ENCODE results near the gene PARP11.

PARP11 gene

DNA sequence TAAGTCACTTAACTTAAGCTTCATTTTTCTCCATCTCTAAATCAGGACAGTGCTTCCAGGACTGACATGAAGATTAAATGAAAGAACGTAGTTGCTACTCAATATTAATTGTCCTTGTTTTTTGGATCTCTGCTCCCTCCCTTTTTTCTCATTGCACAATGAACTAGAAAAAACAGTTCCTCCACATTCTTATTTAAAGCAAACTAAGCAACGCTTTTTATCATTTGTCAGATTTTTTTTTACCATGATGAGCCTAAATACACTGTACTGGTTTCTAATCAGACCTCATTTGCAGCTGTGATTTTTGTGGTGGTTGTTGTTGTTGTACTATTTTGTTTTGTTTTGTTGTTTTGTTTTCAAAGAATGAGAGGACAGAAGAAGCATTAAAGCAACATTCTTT lies 23.2 kb upstream of the PARP11 start:
- Histone ChIP-seq H3K27me3 (ENCODE audit: insufficient read depth, low read length, poor library complexity, severe bottlenecking) (no peaks in the 10 kb centered on the region), H3K9ac (ENCODE audit: low read depth, low read length, poor library complexity, severe bottlenecking) (peak overlapping the region; percentile 22), H4K20me1 (ENCODE audit: insufficient read depth, low read length, poor library complexity, severe bottlenecking) (no peaks in the 10 kb centered on the region), H3K4me2 (ENCODE audit: low read depth, low read length, poor library complexity, severe bottlenecking) (peak overlapping the region; percentile 55), H3K36me3 (ENCODE audit: insufficient read depth, low read length) (no peaks in the 10 kb centered on the region), H3F3A (ENCODE audit: low read depth) (no peaks in the 10 kb centered on the region), H3K9me2 (replicated peaks; ENCODE audit: low read depth, low read length) (no peaks in the 10 kb centered on the region), H3K9me3 (ENCODE audit: insufficient read depth, low read depth, low read length) (no peaks in the 10 kb centered on the region), H3K4me1 (ENCODE audit: insufficient read depth, low read length, poor library complexity, severe bottlenecking) (peaks cover 23% of the 10 kb centered on the region), H3K4me3 (ENCODE audit: low read length, poor library complexity, severe bottlenecking) (no peak overlapping the region), H3K79me2 (ENCODE audit: insufficient read depth, low read length) (no peaks in the 10 kb centered on the region), H2AFZ (ENCODE audit: low read length) (no peak overlapping the region)
- TF ChIP-seq, protein P1, sequence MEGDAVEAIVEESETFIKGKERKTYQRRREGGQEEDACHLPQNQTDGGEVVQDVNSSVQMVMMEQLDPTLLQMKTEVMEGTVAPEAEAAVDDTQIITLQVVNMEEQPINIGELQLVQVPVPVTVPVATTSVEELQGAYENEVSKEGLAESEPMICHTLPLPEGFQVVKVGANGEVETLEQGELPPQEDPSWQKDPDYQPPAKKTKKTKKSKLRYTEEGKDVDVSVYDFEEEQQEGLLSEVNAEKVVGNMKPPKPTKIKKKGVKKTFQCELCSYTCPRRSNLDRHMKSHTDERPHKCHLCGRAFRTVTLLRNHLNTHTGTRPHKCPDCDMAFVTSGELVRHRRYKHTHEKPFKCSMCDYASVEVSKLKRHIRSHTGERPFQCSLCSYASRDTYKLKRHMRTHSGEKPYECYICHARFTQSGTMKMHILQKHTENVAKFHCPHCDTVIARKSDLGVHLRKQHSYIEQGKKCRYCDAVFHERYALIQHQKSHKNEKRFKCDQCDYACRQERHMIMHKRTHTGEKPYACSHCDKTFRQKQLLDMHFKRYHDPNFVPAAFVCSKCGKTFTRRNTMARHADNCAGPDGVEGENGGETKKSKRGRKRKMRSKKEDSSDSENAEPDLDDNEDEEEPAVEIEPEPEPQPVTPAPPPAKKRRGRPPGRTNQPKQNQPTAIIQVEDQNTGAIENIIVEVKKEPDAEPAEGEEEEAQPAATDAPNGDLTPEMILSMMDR (conservative IDR thresholded peaks at IDR 0.05; ENCODE audit: low read length): no peak
- no peak for TF ChIP-seq EZH2phosphoT487 (IDR thresholded peaks at IDR 0.05; ENCODE audit: borderline replicate concordance)

DNA sequence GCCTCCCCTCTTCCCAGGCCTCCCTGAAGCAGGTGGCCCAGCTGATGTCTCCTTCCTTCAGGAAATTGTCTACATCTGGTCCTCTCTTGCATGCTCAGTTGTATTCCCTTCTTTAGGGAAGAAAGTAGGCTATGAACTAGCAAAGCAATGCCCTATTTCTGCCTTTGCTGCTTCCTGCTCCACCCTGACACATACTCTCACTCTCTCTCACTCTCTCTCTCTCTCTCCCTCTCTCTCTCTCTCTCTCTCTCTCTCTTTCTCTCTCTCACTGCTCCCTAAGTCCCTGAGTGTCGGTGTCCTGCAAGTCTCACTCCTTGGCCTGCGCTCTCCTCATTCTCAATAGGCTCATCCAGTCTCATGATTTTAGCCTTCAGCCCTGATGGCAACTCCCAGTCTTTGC lies 19.4 kb upstream of the PARP11 start:
- Histone ChIP-seq H3F3A (ENCODE audit: low read depth) (no peaks in the 10 kb centered on the region), H3K9me3 (ENCODE audit: insufficient read depth, low read depth, low read length) (no peaks in the 10 kb centered on the region), H4K20me1 (ENCODE audit: insufficient read depth, low read length, poor library complexity, severe bottlenecking) (no peaks in the 10 kb centered on the region), H3K36me3 (ENCODE audit: insufficient read depth, low read length) (no peaks in the 10 kb centered on the region), H3K9ac (ENCODE audit: low read depth, low read length, poor library complexity, severe bottlenecking) (no peak overlapping the region), H2AFZ (ENCODE audit: low read length) (no peak overlapping the region), H3K4me3 (ENCODE audit: low read length, poor library complexity, severe bottlenecking) (no peak overlapping the region), H3K4me1 (ENCODE audit: insufficient read depth, low read length, poor library complexity, severe bottlenecking) (peaks cover 12% of the 10 kb centered on the region), H3K9me2 (replicated peaks; ENCODE audit: low read depth, low read length) (no peaks in the 10 kb centered on the region), H3K79me2 (ENCODE audit: insufficient read depth, low read length) (no peaks in the 10 kb centered on the region), H3K4me2 (ENCODE audit: low read depth, low read length, poor library complexity, severe bottlenecking) (no peak overlapping the region), H3K27me3 (ENCODE audit: insufficient read depth, low read length, poor library complexity, severe bottlenecking) (no peaks in the 10 kb centered on the region)
- TF ChIP-seq, protein P1 (conservative IDR thresholded peaks at IDR 0.05; ENCODE audit: low read length): no peak
- TF ChIP-seq EZH2phosphoT487 (IDR thresholded peaks at IDR 0.05; ENCODE audit: borderline replicate concordance): no peak

DNA sequence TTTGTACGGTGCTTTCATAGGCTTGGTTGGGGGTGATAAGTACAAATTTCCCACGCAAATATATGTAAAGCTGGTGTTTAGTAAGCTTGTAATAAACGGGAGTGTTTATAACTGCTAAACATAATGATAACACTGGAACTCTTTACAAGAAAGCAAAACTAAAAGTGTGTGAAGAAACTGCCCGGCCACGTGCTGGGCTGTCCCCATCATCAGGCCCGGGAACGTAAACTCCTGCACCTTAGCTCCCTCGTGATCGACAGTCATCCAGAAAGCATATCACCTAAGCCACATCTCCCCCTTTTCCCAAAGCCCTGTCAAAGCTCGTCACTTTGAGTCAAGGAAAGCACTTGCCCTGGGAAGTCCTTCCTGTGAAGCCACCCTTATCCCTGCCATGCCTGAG lies 18.0 kb upstream of the PARP11 start:
- Histone ChIP-seq H3K79me2 (ENCODE audit: insufficient read depth, low read length) (no peaks in the 10 kb centered on the region), H3K4me1 (ENCODE audit: insufficient read depth, low read length, poor library complexity, severe bottlenecking) (no peaks in the 10 kb centered on the region), H3K9me2 (replicated peaks; ENCODE audit: low read depth, low read length) (no peaks in the 10 kb centered on the region), H3F3A (ENCODE audit: low read depth) (no peaks in the 10 kb centered on the region), H4K20me1 (ENCODE audit: insufficient read depth, low read length, poor library complexity, severe bottlenecking) (no peaks in the 10 kb centered on the region), H3K27me3 (ENCODE audit: insufficient read depth, low read length, poor library complexity, severe bottlenecking) (no peaks in the 10 kb centered on the region), H3K9ac (ENCODE audit: low read depth, low read length, poor library complexity, severe bottlenecking) (no peak overlapping the region), H2AFZ (ENCODE audit: low read length) (no peak overlapping the region), H3K36me3 (ENCODE audit: insufficient read depth, low read length) (no peaks in the 10 kb centered on the region), H3K4me2 (ENCODE audit: low read depth, low read length, poor library complexity, severe bottlenecking) (no peak overlapping the region), H3K9me3 (ENCODE audit: insufficient read depth, low read depth, low read length) (no peaks in the 10 kb centered on the region), H3K4me3 (ENCODE audit: low read length, poor library complexity, severe bottlenecking) (no peak overlapping the region)
- TF ChIP-seq, protein P1 (conservative IDR thresholded peaks at IDR 0.05; ENCODE audit: low read length): no peak
- TF ChIP-seq EZH2phosphoT487 (IDR thresholded peaks at IDR 0.05; ENCODE audit: borderline replicate concordance): no peak
